ENCODE measurements around the gene TECR.

The TECR gene

GRCh38 chr19:14510311-14511228 lies 18.8 kb upstream of the TECR start:
- no peak for DNase-seq (ENCODE audit: low spot score)

GRCh38 chr19:14511229-14511593 lies 18.2 kb upstream of the TECR start:
- no peak for DNase-seq (ENCODE audit: low spot score)

- no peak for DNase-seq (ENCODE audit: low spot score)
These were observed 16.9 kb upstream of the TECR start for GRCh38 chr19:14512406-14512961.

GRCh38 chr19:14514215-14514863 lies 15.1 kb upstream of the TECR start:
- no peak for DNase-seq (ENCODE audit: low spot score)

- no peak for DNase-seq (ENCODE audit: low spot score)
These were observed 13.8 kb upstream of the TECR start for GRCh38 chr19:14515501-14516047.

- DNase-seq (ENCODE audit: low spot score): no peak
These were observed 13.3 kb upstream of the TECR start for GRCh38 chr19:14516048-14516534.

GRCh38 chr19:14516746-14517438 lies 12.5 kb upstream of the TECR start:
- DNase-seq (ENCODE audit: low spot score): no peak

GRCh38 chr19:14517446-14517839 lies 12.0 kb upstream of the TECR start:
- DNase-seq (ENCODE audit: low spot score): no peak

GRCh38 chr19:14517840-14518505 lies 11.4 kb upstream of the TECR start, which contains the start of gene DNAJB1:
TSS of gene DNAJB1 (minus strand) at chr19:14518397. CDS start at chr19:14518349, 48 bp downstream.
- peak; percentile 74 for DNase-seq (ENCODE audit: low spot score)

- DNase-seq (ENCODE audit: low spot score): no peak
These were observed 10.0 kb upstream of the TECR start for GRCh38 chr19:14519245-14519859.

- DNase-seq (ENCODE audit: low spot score): peak; percentile 70
These were observed 9.5 kb upstream of the TECR start for GRCh38 chr19:14519860-14520407.

GRCh38 chr19:14520543-14520942 lies 8.9 kb upstream of the TECR start:
- DNase-seq (ENCODE audit: low spot score): no peak

GRCh38 chr19:14525729-14526128 lies 3.7 kb upstream of the TECR start:
- no peak for DNase-seq (ENCODE audit: low spot score)

- no peak for DNase-seq (ENCODE audit: low spot score)
These were observed 3.0 kb upstream of the TECR start for GRCh38 chr19:14526423-14526822.

- DNase-seq (ENCODE audit: low spot score): no peak
These were observed 758 bp upstream of the TECR start for GRCh38 chr19:14528419-14529253.

GRCh38 chr19:14530005-14530348 lies 583 bp downstream of the TECR start:
- DNase-seq (ENCODE audit: low spot score): peak; percentile 73

- DNase-seq (ENCODE audit: low spot score): no peak
These were observed 1.1 kb downstream of the TECR start for GRCh38 chr19:14530506-14530905.

- no peak for DNase-seq (ENCODE audit: low spot score)
These were observed 4.1 kb downstream of the TECR start for GRCh38 chr19:14533450-14533849.

GRCh38 chr19:14536926-14537692 lies 7.7 kb downstream of the TECR start:
- no peak for DNase-seq (ENCODE audit: low spot score)
